Keratinocyte (primary cell): ENCODE results near the gene CREB5.

Source experiments
- CTCF ChIP-seq, 3 experiments: IDR thresholded peaks in 1 of 3; conservative IDR thresholded peaks in 1 of 3; optimal IDR thresholded peaks in 1 of 3; 2 replicates in 2 of 3; 3 replicates in 1 of 3; pipeline versions ENCODE3 to v1.5.1; 2011; ENCODE audit warnings: low read length in 3 of 3, mild to moderate bottlenecking in 3 of 3, moderate library complexity in 2 of 3, control low read depth in 1 of 3, inconsistent platforms in 1 of 3; ENCODE audit not compliant: insufficient read depth in 2 of 3; ENCODE audit errors: extremely low read depth in 1 of 3
- EZH2 ChIP-seq: IDR thresholded peaks from one replicate; pipeline ENCODE4 v1.6.1; 2012; ENCODE audit warnings: inconsistent platforms, mild to moderate bottlenecking, low read length, moderate library complexity

- no peak for TF ChIP-seq CTCF (optimal IDR thresholded peaks at IDR 0.05 in 1 of 3, IDR thresholded peaks at IDR 0.05 in 1 of 3, conservative IDR thresholded peaks at IDR 0.05 in 1 of 3; ENCODE audit: extremely low read depth in 1 of 3, insufficient read depth in 2 of 3, low read length in 3 of 3)
- TF ChIP-seq EZH2: no peak
Observed at GRCh38 chr7:28548416-28548815, 136.1 kb downstream of the CREB5 start.
